GM12878 (cell line): ENCODE data around the gene NFAM1. TPM values are rescaled to one million over a fixed set of nuclear protein-coding genes. Genes with fewer than 3 reads are reported as not detected.

ENCODE experiments used
- ATAC-seq: fragments of 200-7000 bp; cut with Tn5 transposase; 3 replicates; pipeline ENCODE4 v1.9.1; 2020; ENCODE audit warnings: mild to moderate bottlenecking, moderate library complexity
- BruUV-seq: library from RNA; stranded (reverse); fragments of 400-500 nt; replicated peaks from 2 replicates; lab custom pipeline; 2021; lab: Mats Ljungman, UMichigan
- CTCF ChIA-PET: fragments of 300-600 bp; sonication (Branson Sonifier 250); formaldehyde crosslinking; extraction: SDS; loops from one replicate; lab custom pipeline; 2021; ENCODE audit warnings: inconsistent platforms; lab: Yijun Ruan, JAX
- POLR2A ChIA-PET: fragments of 350-600 bp; formaldehyde crosslinking; extraction: SDS; loops from one replicate; lab custom pipeline; 2021; ENCODE audit warnings: inconsistent platforms; lab: Charles Lee
- RAD21 ChIA-PET: fragments of 300-600 bp; sonication (Branson Sonifier 250); formaldehyde crosslinking; loops from one replicate; lab custom pipeline; 2023; ENCODE audit warnings: antibody characterized with exemption; ENCODE audit not compliant: unreplicated experiment; lab: Charles Lee
- SMC1A ChIA-PET: fragments of 300-600 bp; sonication (Branson Sonifier 250); formaldehyde crosslinking; loops from one replicate; lab custom pipeline; 2023; ENCODE audit not compliant: unreplicated experiment, uncharacterized antibody; lab: Charles Lee
- DNase-seq: peaks from one replicate; pipeline ENCODE4 v3.0.0-alpha.2; 2011; ENCODE audit warnings: low read depth, low spot score
- FAIRE-seq: peaks from 3 replicates; lab custom pipeline; 2011; peaks lifted over from hg19 to GRCh38; lab: Jason Lieb, UNC
- H2AFZ ChIP-seq: 2 replicates; pipeline ENCODE4 v1.6.0; 2011; ENCODE audit warnings: low read depth, low read length, control low read depth; ENCODE audit not compliant: control insufficient read depth
- H3K27ac ChIP-seq: 2 replicates; pipeline ENCODE4 v1.5.1; 2011; ENCODE audit warnings: control low read depth; ENCODE audit not compliant: control insufficient read depth, insufficient read depth
- H3K27me3 ChIP-seq, 2 experiments: replicated peaks in 1 of 2; 2 replicates each; pipeline versions ENCODE4 v1.6.0 to v1.6.1; 2011; ENCODE audit warnings: low read length in 1 of 2; ENCODE audit not compliant: control insufficient read depth in 2 of 2, insufficient read depth in 2 of 2
- H3K36me3 ChIP-seq, 2 experiments: 2 replicates each; pipeline ENCODE4 v1.5.1; 2011; ENCODE audit warnings: low read length in 1 of 2; ENCODE audit not compliant: control insufficient read depth in 2 of 2, insufficient read depth in 2 of 2
- H3K4me1 ChIP-seq: 2 replicates; pipeline ENCODE4 v1.6.1; 2011; ENCODE audit warnings: mild to moderate bottlenecking, low read length, moderate library complexity, mixed read lengths; ENCODE audit not compliant: control insufficient read depth, insufficient read depth
- H3K4me2 ChIP-seq: 2 replicates; pipeline ENCODE4 v1.6.0; 2011; ENCODE audit warnings: control low read depth; ENCODE audit not compliant: control insufficient read depth, insufficient read depth
- H3K4me3 ChIP-seq: fragments of 200-600 bp; sonication (generic); 2 replicates; pipeline ENCODE4 v1.5.1; 2016
- H3K79me2 ChIP-seq: 2 replicates; pipeline ENCODE4 v1.6.0; 2011; ENCODE audit warnings: low read length; ENCODE audit not compliant: control insufficient read depth, insufficient read depth
- H3K9ac ChIP-seq: 2 replicates; pipeline ENCODE4 v1.8.0; 2011; ENCODE audit warnings: low read length, control low read depth, mixed read lengths; ENCODE audit not compliant: control insufficient read depth, insufficient read depth
- H3K9me3 ChIP-seq: replicated peaks from 3 replicates; pipeline ENCODE4 v1.5.1; 2011; ENCODE audit warnings: mild to moderate bottlenecking, low read length; ENCODE audit not compliant: control insufficient read depth, insufficient read depth
- H4K20me1 ChIP-seq: 2 replicates; pipeline ENCODE4 v1.6.0; 2011; ENCODE audit not compliant: control insufficient read depth, insufficient read depth
- FOXK2 ChIP-seq: fragments of 450-650 bp; IDR thresholded peaks from 2 replicates; pipeline ENCODE4 v1.6.1; 2017; ENCODE audit warnings: mild to moderate bottlenecking, moderate library complexity
- GABPA ChIP-seq: IDR thresholded peaks from 2 replicates; pipeline ENCODE4 v1.6.1; 2014; ENCODE audit warnings: antibody characterized with exemption, low read depth, mild to moderate bottlenecking, inconsistent platforms
- KLF5 ChIP-seq: fragments of 450-650 bp; IDR thresholded peaks from 2 replicates; pipeline ENCODE4 v1.6.1; 2014; ENCODE audit warnings: mild to moderate bottlenecking; ENCODE audit not compliant: partially characterized antibody
- RCOR1 ChIP-seq: conservative IDR thresholded peaks from 2 replicates; pipeline ENCODE4 v1.6.1; 2012; ENCODE audit warnings: low read depth, low read length, improper control_type of control experiment
- SMAD1 ChIP-seq: fragments of 450-650 bp; IDR thresholded peaks from 2 replicates; pipeline ENCODE4 v1.6.1; 2018; ENCODE audit warnings: mild to moderate bottlenecking, low read depth; ENCODE audit not compliant: partially characterized antibody
- SMAD5 ChIP-seq: IDR thresholded peaks from 2 replicates; pipeline ENCODE4 v1.6.1; 2016; ENCODE audit warnings: antibody characterized with exemption, low read depth
- TBL1XR1 ChIP-seq: IDR thresholded peaks from 2 replicates; pipeline ENCODE4 v1.6.1; 2012; ENCODE audit warnings: low read depth, low read length, improper control_type of control experiment
- TCF3 ChIP-seq: IDR thresholded peaks from 2 replicates; pipeline ENCODE4 v1.6.1; 2012; ENCODE audit warnings: low read depth, mild to moderate bottlenecking, low read length, borderline replicate concordance; ENCODE audit not compliant: insufficient read depth
- WGBS: methylation state at CpG from one replicate; pipeline ENCODE4 v1.1.6; 2016; ENCODE audit warnings: low lambda C conversion rate; ENCODE audit not compliant: insufficient replicate concordance, insufficient coverage; ENCODE audit errors: missing lambda C conversion rate; 5-methylcytosine and 5-hydroxymethylcytosine counted together
- in situ Hi-C: fragments of 300-500 bp; cut with MboI; formaldehyde crosslinking; loops from 9 replicates; pipeline ENCODE4 v1.14.3; 2018; ENCODE audit warnings: mixed read lengths
- intact Hi-C: fragments of 100-400 bp; cut with micrococcal nuclease; formaldehyde crosslinking; loops from one replicate; pipeline ENCODE4 v1.14.2; 2022; ENCODE audit not compliant: unreplicated experiment
- polyA plus RNA-seq, 11 experiments: library from polyadenylated mRNA; depleted of rRNA in 4 of 11; unstranded in 6 of 11; stranded (reverse) in 5 of 11; fragments of >200 nt; fragmentation: Nextera tagmentation in 4 of 11; fragmentation: Illumina TruSeq in 1 of 11; extraction: Ambion mirVana in 4 of 11; extraction: Trizol in 1 of 11; gene quantifications; 1 replicate in 1 of 11; 2 replicates in 10 of 11; pipeline versions ENCODE4 v1.2.1 to v1.2.3, GENCODE V29; 2011 to 2016; ENCODE audit warnings: inconsistent platforms in 2 of 11, missing spikeins in 2 of 11, low read depth in 1 of 11
- total RNA-seq, 4 experiments: library from RNA; depleted of rRNA in 3 of 4; stranded (reverse); fragments of >200 nt in 3 of 4; fragmentation: Illumina TruSeq in 1 of 4; extraction: Trizol in 1 of 4; gene quantifications; 2 replicates each; pipeline versions ENCODE4 v1.2.1 to v1.2.3, GENCODE V29; 2013 to 2021
- TF ChIP-seq, protein P1 (sequence below): fragments of 450-650 bp; conservative IDR thresholded peaks from 2 replicates; pipeline ENCODE4 v1.6.1; 2017; ENCODE audit warnings: mild to moderate bottlenecking, moderate library complexity
- TF ChIP-seq, protein P2 (sequence below): fragments of 450-650 bp; IDR thresholded peaks from 2 replicates; pipeline ENCODE4 v1.6.1; 2016; ENCODE audit warnings: mild to moderate bottlenecking
- TF ChIP-seq, protein P3 (sequence below): fragments of 450-650 bp; IDR thresholded peaks from 2 replicates; pipeline ENCODE4 v1.6.1; 2018; ENCODE audit warnings: borderline replicate concordance, mild to moderate bottlenecking; ENCODE audit not compliant: partially characterized antibody

NFAM1 gene
- total and polyA plus RNA-seq, 10 of the 15 experiments (the other 5 are each of a cell fraction or from before 2014, with no cell fraction given): 0.13 to 1.3 (median 0.24) TPM; not detected in 3

GRCh38 chr22:42333544-42333943 is 98.7 kb downstream of the NFAM1 start (continued):
- no peak for TF ChIP-seq SMAD1

GRCh38 chr22:42332089-42332488 is 100.1 kb downstream of the NFAM1 start:
- H3K36me3 ChIP-seq: no peaks in the 10 kb centered on the region
- no peak for FAIRE-seq
- no peak overlapping the region for H3K4me3 ChIP-seq
- H3K27me3 ChIP-seq: no peaks in the 10 kb centered on the region
- H3K9ac ChIP-seq: no peak overlapping the region
- DNase-seq: no peak
- H3K79me2 ChIP-seq: no peaks in the 10 kb centered on the region
- RAD21 ChIA-PET: no interaction called here
- no peak overlapping the region for H3K4me2 ChIP-seq
- no peaks in the 10 kb centered on the region for H3K9me3 ChIP-seq
- CTCF ChIA-PET: no interaction called here
- 52% methylated on average over 7 of the region's 7 CpGs for WGBS
- no peak overlapping the region for H2AFZ ChIP-seq
- in situ Hi-C loops (no loop called here), intact Hi-C loops (no loop called here)
- no TSS peak for BruUV-seq
- no peak overlapping the region for H3K27ac ChIP-seq
- ATAC-seq: no peak
- SMC1A ChIA-PET: interaction anchor here (1.1 kb wide), 1 partner anchor 160 kb away, joined by 3 read pairs; no protein-coding TSS in a partner anchor
- no peaks in the 10 kb centered on the region for H4K20me1 ChIP-seq
- POLR2A ChIA-PET: interaction anchor here (0.6 kb wide), 1 partner anchor 47 kb away, joined by 7 read pairs; no protein-coding TSS in a partner anchor
- H3K4me1 ChIP-seq: peaks cover 5% of the 10 kb centered on the region
- TF ChIP-seq GABPA: no peak
- TF ChIP-seq KLF5: no peak
- TF ChIP-seq RCOR1: no peak
- TF ChIP-seq FOXK2: no peak
- TF ChIP-seq SMAD5: no peak
- TF ChIP-seq, protein P1, sequence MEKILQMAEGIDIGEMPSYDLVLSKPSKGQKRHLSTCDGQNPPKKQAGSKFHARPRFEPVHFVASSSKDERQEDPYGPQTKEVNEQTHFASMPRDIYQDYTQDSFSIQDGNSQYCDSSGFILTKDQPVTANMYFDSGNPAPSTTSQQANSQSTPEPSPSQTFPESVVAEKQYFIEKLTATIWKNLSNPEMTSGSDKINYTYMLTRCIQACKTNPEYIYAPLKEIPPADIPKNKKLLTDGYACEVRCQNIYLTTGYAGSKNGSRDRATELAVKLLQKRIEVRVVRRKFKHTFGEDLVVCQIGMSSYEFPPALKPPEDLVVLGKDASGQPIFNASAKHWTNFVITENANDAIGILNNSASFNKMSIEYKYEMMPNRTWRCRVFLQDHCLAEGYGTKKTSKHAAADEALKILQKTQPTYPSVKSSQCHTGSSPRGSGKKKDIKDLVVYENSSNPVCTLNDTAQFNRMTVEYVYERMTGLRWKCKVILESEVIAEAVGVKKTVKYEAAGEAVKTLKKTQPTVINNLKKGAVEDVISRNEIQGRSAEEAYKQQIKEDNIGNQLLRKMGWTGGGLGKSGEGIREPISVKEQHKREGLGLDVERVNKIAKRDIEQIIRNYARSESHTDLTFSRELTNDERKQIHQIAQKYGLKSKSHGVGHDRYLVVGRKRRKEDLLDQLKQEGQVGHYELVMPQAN: no peak
- TF ChIP-seq TBL1XR1: no peak
- TF ChIP-seq, protein P2, sequence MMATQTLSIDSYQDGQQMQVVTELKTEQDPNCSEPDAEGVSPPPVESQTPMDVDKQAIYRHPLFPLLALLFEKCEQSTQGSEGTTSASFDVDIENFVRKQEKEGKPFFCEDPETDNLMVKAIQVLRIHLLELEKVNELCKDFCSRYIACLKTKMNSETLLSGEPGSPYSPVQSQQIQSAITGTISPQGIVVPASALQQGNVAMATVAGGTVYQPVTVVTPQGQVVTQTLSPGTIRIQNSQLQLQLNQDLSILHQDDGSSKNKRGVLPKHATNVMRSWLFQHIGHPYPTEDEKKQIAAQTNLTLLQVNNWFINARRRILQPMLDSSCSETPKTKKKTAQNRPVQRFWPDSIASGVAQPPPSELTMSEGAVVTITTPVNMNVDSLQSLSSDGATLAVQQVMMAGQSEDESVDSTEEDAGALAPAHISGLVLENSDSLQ: no peak
- TF ChIP-seq, protein P3, sequence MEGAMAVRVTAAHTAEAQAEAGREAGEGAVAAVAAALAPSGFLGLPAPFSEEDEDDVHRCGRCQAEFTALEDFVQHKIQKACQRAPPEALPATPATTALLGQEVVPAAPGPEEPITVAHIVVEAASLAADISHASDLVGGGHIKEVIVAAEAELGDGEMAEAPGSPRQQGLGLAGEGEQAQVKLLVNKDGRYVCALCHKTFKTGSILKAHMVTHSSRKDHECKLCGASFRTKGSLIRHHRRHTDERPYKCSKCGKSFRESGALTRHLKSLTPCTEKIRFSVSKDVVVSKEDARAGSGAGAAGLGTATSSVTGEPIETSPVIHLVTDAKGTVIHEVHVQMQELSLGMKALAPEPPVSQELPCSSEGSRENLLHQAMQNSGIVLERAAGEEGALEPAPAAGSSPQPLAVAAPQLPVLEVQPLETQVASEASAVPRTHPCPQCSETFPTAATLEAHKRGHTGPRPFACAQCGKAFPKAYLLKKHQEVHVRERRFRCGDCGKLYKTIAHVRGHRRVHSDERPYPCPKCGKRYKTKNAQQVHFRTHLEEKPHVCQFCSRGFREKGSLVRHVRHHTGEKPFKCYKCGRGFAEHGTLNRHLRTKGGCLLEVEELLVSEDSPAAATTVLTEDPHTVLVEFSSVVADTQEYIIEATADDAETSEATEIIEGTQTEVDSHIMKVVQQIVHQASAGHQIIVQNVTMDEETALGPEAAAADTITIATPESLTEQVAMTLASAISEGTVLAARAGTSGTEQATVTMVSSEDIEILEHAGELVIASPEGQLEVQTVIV: no peak
- no peak for TF ChIP-seq TCF3
